Activated T-helper 2 cell treated with anti-CD3 and anti-CD28 coated beads, Interferon-gamma antibody, Interleukin-2, Interleukin-4, amounts not matched to agents 10 μg/mL and 5 μg/mL and 100 μg/mL, durations not matched to agents 14 hours and 24 hours and 36 hours (primary cell): ENCODE results near the gene KSR2. TPM values are rescaled to one million over a fixed set of nuclear protein-coding genes. Genes with fewer than 3 reads are reported as not detected.

ENCODE experiments used
- DNase-seq: peaks from one replicate; pipeline ENCODE4 v3.0.0; 2021; ENCODE audit warnings: low spot score
- H3K27ac Mint-ChIP-seq: one replicate; pipeline ENCODE4 v1.8.0; 2021; ENCODE audit warnings: mixed read lengths
- H3K27me3 Mint-ChIP-seq: one replicate; pipeline ENCODE4 v1.8.0; 2021; ENCODE audit warnings: low read depth, mixed read lengths
- H3K36me3 Mint-ChIP-seq: one replicate; pipeline ENCODE4 v1.8.0; 2021; ENCODE audit warnings: low read depth, mixed read lengths
- H3K4me1 Mint-ChIP-seq: one replicate; pipeline ENCODE4 v1.8.0; 2021; ENCODE audit warnings: low read depth, mixed read lengths
- H3K4me3 Mint-ChIP-seq: one replicate; pipeline ENCODE4 v1.8.0; 2021; ENCODE audit warnings: low read depth, mild to moderate bottlenecking, moderate library complexity, mixed read lengths
- H3K9me3 Mint-ChIP-seq: one replicate; pipeline ENCODE4 v1.8.0; 2021; ENCODE audit warnings: mixed read lengths
- intact Hi-C: fragments of 100-400 bp; cut with micrococcal nuclease; formaldehyde crosslinking; loops from one replicate; pipeline ENCODE4 v1.15.1; 2023
- total RNA-seq: library from RNA; stranded (reverse); gene quantifications from 2 replicates; pipeline ENCODE4 v1.2.3, GENCODE V29; 2022

Gene KSR2
- total RNA-seq, 1 donor from 2014 or later, result 0.09 TPM

DNA sequence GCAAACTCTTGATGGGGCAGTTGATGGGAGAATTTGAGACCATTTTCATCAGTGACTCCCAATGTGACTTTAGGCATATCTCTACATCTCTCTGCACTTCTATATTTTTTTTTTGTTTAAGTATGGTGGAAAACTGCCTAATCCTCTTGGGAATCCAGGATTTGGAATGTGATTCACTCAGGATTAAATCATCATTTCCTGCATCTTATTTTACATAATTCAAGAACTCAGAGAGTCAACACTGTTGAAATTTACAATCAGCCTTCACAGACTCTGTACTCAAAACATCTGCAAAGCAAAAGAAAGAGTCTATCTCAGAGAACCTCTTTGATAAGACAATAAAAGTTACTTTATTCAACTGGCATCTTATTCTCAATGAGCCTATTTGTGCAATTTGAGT is 346.7 kb downstream of the KSR2 start:
- no peaks in the 10 kb centered on the region for H3K36me3 Mint-ChIP-seq
- no peak for DNase-seq
- H3K27me3 Mint-ChIP-seq, result no peaks in the 10 kb centered on the region
- H3K9me3 Mint-ChIP-seq, result peaks cover 5% of the 10 kb centered on the region
- H3K27ac Mint-ChIP-seq, result no peak overlapping the region
- no peak overlapping the region for H3K4me3 Mint-ChIP-seq
- no peaks in the 10 kb centered on the region for H3K4me1 Mint-ChIP-seq
- intact Hi-C loops, result no loop called here

GRCh38 chr12:117607778-117608177 is 361.0 kb downstream of the KSR2 start:
- Mint-ChIP-seq H3K36me3 (no peaks in the 10 kb centered on the region), H3K9me3 (no peaks in the 10 kb centered on the region)

GRCh38 chr12:117606945-117607344 is 361.8 kb downstream of the KSR2 start:
- Mint-ChIP-seq H3K4me1 (no peaks in the 10 kb centered on the region), H3K27ac (no peak overlapping the region), H3K4me3 (no peak overlapping the region), H3K27me3 (no peaks in the 10 kb centered on the region), H3K36me3 (no peaks in the 10 kb centered on the region), H3K9me3 (no peaks in the 10 kb centered on the region)
- no peak for DNase-seq
- intact Hi-C loops, result no loop called here

More at GRCh38 chr12:117607778-117608177, 361.0 kb downstream of the KSR2 start:
- Mint-ChIP-seq H3K27me3 (no peaks in the 10 kb centered on the region), H3K27ac (no peak overlapping the region), H3K4me1 (no peaks in the 10 kb centered on the region), H3K4me3 (no peak overlapping the region)
- intact Hi-C loops, result no loop called here
- no peak for DNase-seq

DNA sequence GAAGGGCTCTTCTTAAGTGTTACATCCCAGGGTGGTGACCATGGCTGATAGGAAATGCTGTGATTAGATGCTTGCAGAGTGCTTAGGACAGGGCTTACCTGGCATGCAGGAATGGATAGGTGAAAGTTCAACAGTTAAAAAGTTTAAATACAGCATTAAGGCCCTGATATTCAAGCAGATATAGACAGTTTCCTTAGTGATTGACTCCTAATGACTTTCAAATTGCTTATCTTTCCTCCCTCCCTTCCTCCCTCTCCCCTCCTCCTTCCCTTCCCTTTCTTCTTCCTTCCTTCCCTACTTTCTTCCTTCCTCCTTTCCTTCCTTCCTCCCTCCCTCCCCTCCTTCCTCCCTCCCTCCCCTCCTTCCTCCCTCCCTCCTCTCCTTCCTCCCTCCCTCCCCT is 362.8 kb downstream of the KSR2 start:
- Mint-ChIP-seq H3K9me3 (no peaks in the 10 kb centered on the region), H3K36me3 (no peaks in the 10 kb centered on the region)

GRCh38 chr12:117603316-117604113 is 365.3 kb downstream of the KSR2 start:
- DNase-seq, result no peak
- Mint-ChIP-seq H3K27me3 (no peaks in the 10 kb centered on the region), H3K27ac (no peak overlapping the region), H3K4me1 (no peaks in the 10 kb centered on the region), H3K4me3 (no peak overlapping the region), H3K9me3 (no peaks in the 10 kb centered on the region), H3K36me3 (no peaks in the 10 kb centered on the region)
- intact Hi-C loops, result no loop called here

More for the DNA sequence above, 362.8 kb downstream of the KSR2 start:
- Mint-ChIP-seq H3K4me1 (no peaks in the 10 kb centered on the region), H3K4me3 (no peak overlapping the region), H3K27ac (no peak overlapping the region), H3K27me3 (no peaks in the 10 kb centered on the region)
- DNase-seq, result no peak
- intact Hi-C loops, result no loop called here

DNA sequence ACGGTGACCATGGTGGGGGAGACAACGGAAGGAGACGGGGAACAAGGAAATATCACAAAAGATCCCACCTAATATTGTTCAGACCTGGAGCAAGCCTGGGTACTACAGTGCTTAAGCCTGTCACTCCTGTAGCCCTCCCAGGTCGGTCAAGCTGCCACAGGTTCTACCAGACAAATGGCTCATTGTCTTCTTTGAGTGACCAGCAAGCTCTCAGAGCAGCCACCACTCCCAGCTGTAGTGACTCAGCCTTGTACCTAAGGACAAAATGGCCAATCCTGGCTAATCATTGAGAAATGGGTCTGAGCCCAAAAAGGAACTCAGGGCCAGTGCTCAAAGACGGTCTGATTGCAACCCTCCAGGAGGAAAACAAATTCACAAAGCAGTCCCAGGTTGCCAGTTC is 368.9 kb downstream of the KSR2 start:
- H3K27ac Mint-ChIP-seq, result no peak overlapping the region
- H3K4me3 Mint-ChIP-seq, result no peak overlapping the region
- no peak for DNase-seq
- intact Hi-C loops, result no loop called here
- no peaks in the 10 kb centered on the region for H3K9me3 Mint-ChIP-seq
- no peaks in the 10 kb centered on the region for H3K4me1 Mint-ChIP-seq
- H3K36me3 Mint-ChIP-seq, result no peaks in the 10 kb centered on the region
- H3K27me3 Mint-ChIP-seq, result no peaks in the 10 kb centered on the region

- Mint-ChIP-seq H3K27me3 (no peaks in the 10 kb centered on the region), H3K27ac (no peak overlapping the region), H3K36me3 (no peaks in the 10 kb centered on the region), H3K9me3 (no peaks in the 10 kb centered on the region), H3K4me3 (no peak overlapping the region), H3K4me1 (no peaks in the 10 kb centered on the region)
- intact Hi-C loops, result no loop called here
- DNase-seq, result no peak
These were observed 371.8 kb downstream of the KSR2 start for GRCh38 chr12:117596968-117597367.

DNA sequence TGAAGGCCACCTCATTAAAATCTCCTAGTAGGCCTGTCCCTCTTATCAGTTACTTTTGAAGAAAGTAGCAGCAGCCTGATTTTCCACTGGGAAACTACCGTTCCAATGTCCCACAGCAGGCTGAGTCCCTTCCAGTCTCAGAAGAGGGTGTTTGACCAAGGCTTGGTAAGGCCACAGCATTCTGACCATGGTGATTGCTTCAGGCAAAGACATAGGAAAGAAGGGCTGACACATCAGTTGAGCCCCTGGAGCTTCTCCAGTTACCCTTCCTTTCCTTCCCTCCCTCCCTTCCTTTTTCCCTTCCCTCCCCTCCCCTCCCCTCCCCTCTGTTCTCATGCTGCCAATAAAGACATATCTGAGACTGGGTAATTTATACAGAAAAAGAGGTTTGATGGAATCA is 373.0 kb downstream of the KSR2 start:
- no peaks in the 10 kb centered on the region for H3K27me3 Mint-ChIP-seq
- H3K9me3 Mint-ChIP-seq, result no peaks in the 10 kb centered on the region
- H3K4me1 Mint-ChIP-seq, result no peaks in the 10 kb centered on the region
- intact Hi-C loops, result no loop called here
- no peak overlapping the region for H3K27ac Mint-ChIP-seq
- H3K36me3 Mint-ChIP-seq, result no peaks in the 10 kb centered on the region
- no peak for DNase-seq
- no peak overlapping the region for H3K4me3 Mint-ChIP-seq

GRCh38 chr12:117594481-117594880 is 374.3 kb downstream of the KSR2 start:
- Mint-ChIP-seq H3K27ac (no peak overlapping the region), H3K27me3 (no peaks in the 10 kb centered on the region), H3K36me3 (no peaks in the 10 kb centered on the region), H3K9me3 (peaks cover 5% of the 10 kb centered on the region), H3K4me3 (no peak overlapping the region), H3K4me1 (no peaks in the 10 kb centered on the region)
- no peak for DNase-seq
- intact Hi-C loops, result no loop called here

GRCh38 chr12:117593815-117594400 is 374.9 kb downstream of the KSR2 start:
- peaks cover 5% of the 10 kb centered on the region for H3K9me3 Mint-ChIP-seq
- H3K36me3 Mint-ChIP-seq, result no peaks in the 10 kb centered on the region
- no peak overlapping the region for H3K4me3 Mint-ChIP-seq
- DNase-seq, result no peak
- H3K27ac Mint-ChIP-seq, result no peak overlapping the region
- H3K4me1 Mint-ChIP-seq, result no peaks in the 10 kb centered on the region
- no peaks in the 10 kb centered on the region for H3K27me3 Mint-ChIP-seq
- intact Hi-C loops, result no loop called here

DNA sequence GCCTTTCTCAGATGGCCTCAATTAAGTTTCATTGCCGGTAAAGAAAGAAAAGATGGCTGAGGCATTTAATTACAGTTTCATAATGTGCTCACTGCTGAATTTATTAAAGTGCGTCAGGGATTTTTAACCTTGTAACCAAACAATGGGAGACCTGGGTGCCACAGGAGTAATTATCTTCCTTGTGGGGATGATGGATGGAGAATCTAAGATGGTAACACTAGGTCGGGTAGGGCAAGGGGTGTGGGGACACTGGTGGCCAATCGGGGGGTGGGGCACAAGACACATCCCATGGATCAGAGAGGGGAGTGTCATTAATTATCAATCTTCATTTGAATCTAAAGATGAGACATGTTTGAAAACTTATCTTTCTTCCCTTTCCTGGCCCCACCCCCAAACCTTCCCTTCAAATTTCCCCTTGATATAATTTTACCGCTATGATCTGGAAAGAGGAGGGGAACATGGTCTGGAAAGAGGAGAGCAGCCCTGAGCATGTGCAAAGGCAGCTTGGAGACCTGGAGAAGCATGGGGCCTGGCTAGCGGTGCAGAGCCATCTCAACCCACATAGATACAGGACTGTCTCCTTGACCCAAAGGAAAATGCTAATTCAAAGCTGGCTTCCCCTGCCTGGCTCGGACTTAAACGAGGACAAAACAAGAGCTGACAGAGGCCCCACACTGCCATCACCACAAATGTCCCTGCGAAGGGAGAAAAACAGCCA is 376.0 kb downstream of the KSR2 start:
- Mint-ChIP-seq H3K4me1 (no peaks in the 10 kb centered on the region), H3K9me3 (peaks cover 5% of the 10 kb centered on the region)
- intact Hi-C loops, result no loop called here

GRCh38 chr12:117590999-117591398 is 377.8 kb downstream of the KSR2 start:
- no peak overlapping the region for H3K4me3 Mint-ChIP-seq
- no peak overlapping the region for H3K27ac Mint-ChIP-seq
- no peak for DNase-seq
- H3K9me3 Mint-ChIP-seq, result peaks cover 5% of the 10 kb centered on the region
- H3K27me3 Mint-ChIP-seq, result peaks cover under 1% of the 10 kb centered on the region
- H3K36me3 Mint-ChIP-seq, result no peaks in the 10 kb centered on the region
- intact Hi-C loops, result no loop called here
- H3K4me1 Mint-ChIP-seq, result no peaks in the 10 kb centered on the region

More for the DNA sequence above, 376.0 kb downstream of the KSR2 start:
- no peak overlapping the region for H3K27ac Mint-ChIP-seq
- H3K36me3 Mint-ChIP-seq, result no peaks in the 10 kb centered on the region
- no peak overlapping the region for H3K4me3 Mint-ChIP-seq
- DNase-seq, result no peak
- H3K27me3 Mint-ChIP-seq, result no peaks in the 10 kb centered on the region

DNA sequence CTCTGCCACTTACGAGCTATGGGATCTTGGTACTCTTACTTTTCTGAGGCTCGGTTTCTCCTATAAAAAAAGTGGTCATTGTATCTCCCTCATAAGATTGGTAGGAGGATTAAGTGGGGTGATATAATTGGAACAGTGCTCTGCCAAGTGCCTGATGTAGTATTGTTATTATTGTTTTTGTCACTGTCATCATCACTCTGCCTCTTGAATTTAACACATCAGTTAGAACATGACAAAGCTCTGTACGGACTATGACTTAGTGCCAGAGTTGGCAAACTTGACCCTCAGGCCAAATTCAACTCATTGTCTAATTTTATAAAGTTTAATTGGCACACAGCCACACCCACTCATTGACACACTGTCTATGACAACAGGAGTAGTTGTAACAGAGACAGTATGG is 378.4 kb downstream of the KSR2 start:
- DNase-seq, result no peak
- Mint-ChIP-seq H3K4me3 (no peak overlapping the region), H3K9me3 (peaks cover 5% of the 10 kb centered on the region), H3K36me3 (no peaks in the 10 kb centered on the region), H3K27ac (no peak overlapping the region), H3K4me1 (no peaks in the 10 kb centered on the region), H3K27me3 (peaks cover 1% of the 10 kb centered on the region)
- intact Hi-C loops, result no loop called here
